Heart left ventricle (tissue), 16 donors: ENCODE results near the gene PARD3. TPM values are rescaled to one million over a fixed set of nuclear protein-coding genes. Genes with fewer than 3 reads are reported as not detected.

Experiments
- ATAC-seq, 4 donors: fragments of 200-7000 bp; cut with Tn5 transposase; one replicate each; pipeline ENCODE4 v1.9.1; 2020 to 2022; ENCODE audit warnings: moderate library complexity in 4 of 4, mild to moderate bottlenecking in 3 of 4, moderate number of reproducible peaks in 1 of 4
- DNase-seq, 5 donors: peaks; one replicate each; pipeline ENCODE4 v3.0.0-alpha.2; 2020
- H3K27ac ChIP-seq, 12 donors: fragments of 200-600 bp; sonication (generic) in 4 of 12; one replicate each; pipeline versions ENCODE4 v1.5.0 to v1.8.0; 2016 to 2022; ENCODE audit warnings: mild to moderate bottlenecking in 2 of 12
- H3K27me3 ChIP-seq, 9 donors: fragments of 200-600 bp; sonication (generic) in 2 of 9; one replicate each; pipeline versions ENCODE4 v1.5.1 to v1.8.0; 2016 to 2022; ENCODE audit warnings: mild to moderate bottlenecking in 3 of 9
- H3K36me3 ChIP-seq, 9 donors: fragments of 200-600 bp; sonication (generic) in 2 of 9; one replicate each; pipeline versions ENCODE4 v1.5.0 to v1.8.0; 2018 to 2022; ENCODE audit warnings: mild to moderate bottlenecking in 2 of 9
- H3K4me1 ChIP-seq, 12 donors: fragments of 200-600 bp; sonication (generic) in 4 of 12; one replicate each; pipeline versions ENCODE4 v1.5.0 to v1.8.0; 2016 to 2022; ENCODE audit warnings: mild to moderate bottlenecking in 3 of 12
- H3K4me3 ChIP-seq, 12 donors: fragments of 200-600 bp; sonication (generic) in 4 of 12; one replicate each; pipeline versions ENCODE4 v1.5.0 to v1.8.0; 2017 to 2022; ENCODE audit warnings: mild to moderate bottlenecking in 9 of 12, moderate library complexity in 4 of 12
- H3K9me3 ChIP-seq, 12 donors: fragments of 200-600 bp; sonication (generic) in 4 of 12; one replicate each; pipeline versions ENCODE4 v1.5.0 to v1.8.0; 2016 to 2022; ENCODE audit warnings: mild to moderate bottlenecking in 1 of 12
- POLR2A ChIP-seq, 2 donors: fragments of 450-650 bp; IDR thresholded peaks; one replicate each; pipeline ENCODE4 v1.6.1; 2017; ENCODE audit warnings: antibody characterized with exemption in 2 of 2, mild to moderate bottlenecking in 2 of 2, moderate library complexity in 2 of 2
- WGBS, 4 donors: extraction: QIAGEN DNeasy Blood & Tissue Kit in 2 of 4; methylation state at CpG; one replicate each; pipeline versions ENCODE4 v1.1.5 to v1.1.7; 2013 to 2018; 5-methylcytosine and 5-hydroxymethylcytosine counted together
- intact Hi-C, 10 donors: fragments of 100-400 bp; cut with DNase I; formaldehyde crosslinking; loops; one replicate each; pipeline versions ENCODE4 v1.11.1 to v1.14.2; 2022
- polyA plus RNA-seq, 2 donors: library from polyadenylated mRNA; stranded (reverse); fragments of 200-250 nt; gene quantifications; one replicate each; pipeline ENCODE4 v1.2.3, GENCODE V29; 2013
- total RNA-seq, 9 donors: library from RNA; depleted of rRNA in 2 of 9; stranded (reverse); fragments of >200 nt in 2 of 9; fragmentation: NEBNext Ultra II Directional in 3 of 9; extraction: Animal tissue kit (Norgen Biotek cat#: 25700) in 3 of 9; gene quantifications; one replicate each; pipeline versions ENCODE4 v1.1.0 to v1.2.4, GENCODE V29; 2016 to 2023
- TF ChIP-seq, protein P1 (sequence below), 12 donors: fragments of 200-600 bp; sonication (generic) in 4 of 12; IDR thresholded peaks; one replicate each; pipeline versions ENCODE4 v1.5.0 to v1.8.0; 2018 to 2022; ENCODE audit warnings: antibody characterized with exemption in 12 of 12, mild to moderate bottlenecking in 5 of 12
- donor health status: ischemic (EF 13 %, LVEDD 7.1; RV severe dilation, severe dysfunction).
- donor health status: healthy with polysubstance abuse.
- donor health status: DM: no; HTN: yes; CAD: no.
- donor health status: DM: no; HTN: no; CAD: no.
- donor health status: ischemic (EF 25% LVEDD 6.9; RV normal size, moderate dysfunction).
- donor health status: ischemic (EF 25% LVEDD 5.7; RV mildly dilated, moderate dysfunction).
- donor health status: healthy.
- donor health status: DM: yes; HTN: yes; CAD: no.
- donor health status: ischemic (EF 35%, LVEDD 5.7; RV mildly dilated, moderate dysfunction).
- donor health status: nonischemic (EF 11% LVEDD 7.7; RV severe dilation, severe dysfunction).
- donor health status: DM: yes; HTN: yes; CAD: no.
- donor health status: PGD.
- donor health status: ischemic (EF 29% LVEDD 5.4; RV normal size, mild dysfunction).
- donor health status: nonischemic (EF 23%, LVEDD 6.1; RV moderate dilation, normal function).

PARD3 gene
- total and polyA plus RNA-seq, 11 donors, result 24.8 to 69.7 (median 33.1) TPM

DNA sequence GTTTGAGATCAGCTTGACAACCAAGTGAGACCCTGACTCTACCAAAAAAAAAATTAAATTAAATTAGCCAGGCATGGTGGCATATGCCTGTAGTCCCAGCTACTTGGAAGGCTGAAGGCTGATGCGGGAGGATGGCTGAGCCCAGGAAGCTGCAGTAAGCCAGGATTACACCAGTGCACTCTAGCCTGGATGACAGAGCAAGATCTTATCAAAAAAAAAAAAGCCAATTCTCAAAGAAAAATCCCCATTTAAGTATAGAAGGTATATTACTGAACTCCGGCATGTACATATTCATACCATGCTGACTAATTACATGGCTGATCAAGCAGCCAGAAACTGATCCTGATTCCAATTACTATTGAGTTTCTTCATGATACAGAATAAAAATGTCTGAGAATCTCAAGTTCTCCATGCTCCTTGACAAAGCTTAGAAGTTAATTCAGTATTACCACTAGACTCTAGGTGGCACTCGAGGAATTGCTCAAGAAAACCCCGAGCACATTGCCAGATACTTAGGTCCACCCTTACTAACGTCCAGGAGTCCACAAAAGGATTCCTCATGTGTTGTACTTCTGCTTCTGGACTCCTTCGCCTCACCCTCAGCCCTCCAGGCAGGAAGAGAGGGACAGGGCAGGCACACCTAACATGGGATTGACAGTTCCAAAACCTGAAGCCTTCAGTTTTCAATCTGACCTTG is 148.9 kb downstream of the PARD3 start:
- intact Hi-C loops, result loop anchor here in 8 of 10 donors (5.0 to 10.0 kb wide), 8 partner anchors 56 to 361 kb away; partner anchors contain the start of gene PARD3 (in 2 of the 8)
- no peak overlapping the region for H3K27ac ChIP-seq
- ATAC-seq, result peak in 3 of 4 donors; percentile 80 to 85 (median 84)
- WGBS, 4 donors, result 34 to 44% (median 39%) methylated on average over 6 of the region's 6 CpGs
- peaks cover 0 to 23% (median 2%) of the 10 kb centered on the region in 12 donors for H3K4me1 ChIP-seq
- no peaks in the 10 kb centered on the region for H3K27me3 ChIP-seq
- H3K4me3 ChIP-seq, result no peak overlapping the region
- H3K9me3 ChIP-seq, result no peaks in the 10 kb centered on the region
- peak in 1 of 5 donors; percentile 36 for DNase-seq
- TF ChIP-seq, protein P1, sequence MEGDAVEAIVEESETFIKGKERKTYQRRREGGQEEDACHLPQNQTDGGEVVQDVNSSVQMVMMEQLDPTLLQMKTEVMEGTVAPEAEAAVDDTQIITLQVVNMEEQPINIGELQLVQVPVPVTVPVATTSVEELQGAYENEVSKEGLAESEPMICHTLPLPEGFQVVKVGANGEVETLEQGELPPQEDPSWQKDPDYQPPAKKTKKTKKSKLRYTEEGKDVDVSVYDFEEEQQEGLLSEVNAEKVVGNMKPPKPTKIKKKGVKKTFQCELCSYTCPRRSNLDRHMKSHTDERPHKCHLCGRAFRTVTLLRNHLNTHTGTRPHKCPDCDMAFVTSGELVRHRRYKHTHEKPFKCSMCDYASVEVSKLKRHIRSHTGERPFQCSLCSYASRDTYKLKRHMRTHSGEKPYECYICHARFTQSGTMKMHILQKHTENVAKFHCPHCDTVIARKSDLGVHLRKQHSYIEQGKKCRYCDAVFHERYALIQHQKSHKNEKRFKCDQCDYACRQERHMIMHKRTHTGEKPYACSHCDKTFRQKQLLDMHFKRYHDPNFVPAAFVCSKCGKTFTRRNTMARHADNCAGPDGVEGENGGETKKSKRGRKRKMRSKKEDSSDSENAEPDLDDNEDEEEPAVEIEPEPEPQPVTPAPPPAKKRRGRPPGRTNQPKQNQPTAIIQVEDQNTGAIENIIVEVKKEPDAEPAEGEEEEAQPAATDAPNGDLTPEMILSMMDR (IDR thresholded peaks at IDR 0.05), result peak; percentile 28 to 67 (median 54)
- no peak for TF ChIP-seq POLR2A (IDR thresholded peaks at IDR 0.05)
- no peaks in the 10 kb centered on the region for H3K36me3 ChIP-seq

DNA sequence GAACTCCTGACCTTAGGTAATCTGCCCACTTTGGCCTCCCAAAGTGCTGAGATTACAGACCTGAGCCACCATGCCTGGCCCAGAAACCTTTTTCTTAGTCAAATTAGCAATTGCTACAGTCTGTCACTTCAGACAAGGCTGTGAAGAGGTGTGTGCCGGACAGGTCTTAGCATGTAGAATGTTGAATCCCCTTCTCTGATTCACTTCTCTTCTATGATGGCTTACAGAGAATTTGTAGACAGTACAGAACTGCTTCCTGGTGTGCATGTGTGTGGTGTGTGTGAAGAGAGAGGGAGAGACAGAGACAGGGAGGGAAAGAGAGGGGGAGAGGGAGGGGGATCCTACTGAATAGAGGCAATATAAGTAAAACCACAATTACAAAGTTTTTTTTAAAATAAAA is 150.4 kb downstream of the PARD3 start:
- ATAC-seq (no peak), DNase-seq (no peak)
- 88 to 100% (median 97%) methylated on average over 1 of the region's 1 CpG for WGBS, 4 donors
- no peaks in the 10 kb centered on the region for H3K9me3 ChIP-seq
- H3K27ac ChIP-seq, result no peak overlapping the region
- TF ChIP-seq, protein P1 (IDR thresholded peaks at IDR 0.05), result no peak
- TF ChIP-seq POLR2A (IDR thresholded peaks at IDR 0.05), result no peak
- no peaks in the 10 kb centered on the region for H3K36me3 ChIP-seq
- no peaks in the 10 kb centered on the region for H3K27me3 ChIP-seq
- no peak overlapping the region for H3K4me3 ChIP-seq
- intact Hi-C loops, result loop anchor here in 8 of 10 donors (5.0 to 10.0 kb wide), 9 partner anchors 58 to 363 kb away; partner anchors contain the start of gene PARD3 (in 3 of the 8)
- H3K4me1 ChIP-seq, result peaks cover 0 to 23% (median 5%) of the 10 kb centered on the region in 12 donors

- TF ChIP-seq, protein P1 (IDR thresholded peaks at IDR 0.05), result no peak
- TF ChIP-seq POLR2A (IDR thresholded peaks at IDR 0.05), result no peak
- intact Hi-C loops, result loop anchor here in 7 of 10 donors (5.0 to 10.0 kb wide), 5 partner anchors 63 to 363 kb away; partner anchors contain the start of gene PARD3 (in 3 of the 7)
- Histone ChIP-seq H3K36me3 (no peaks in the 10 kb centered on the region), H3K27me3 (no peaks in the 10 kb centered on the region), H3K4me1 (peaks cover 0 to 23% (median 2%) of the 10 kb centered on the region in 12 donors), H3K9me3 (no peaks in the 10 kb centered on the region), H3K27ac (no peak overlapping the region), H3K4me3 (no peak overlapping the region)
- no peak for DNase-seq
- WGBS, 4 donors, result 67 to 82% (median 73%) methylated on average over 2 of the region's 2 CpGs
- ATAC-seq, result no peak
These were observed 153.5 kb downstream of the PARD3 start for GRCh38 chr10:34661580-34661979.

GRCh38 chr10:34658934-34659333 is 156.2 kb downstream of the PARD3 start:
- intact Hi-C loops, result loop anchor here in 3 of 10 donors (5.0 to 10.0 kb wide), 3 partner anchors 153 to 306 kb away; no protein-coding TSS in a partner anchor
- 71 to 83% (median 81%) methylated on average over 1 of the region's 1 CpG for WGBS, 4 donors
- Histone ChIP-seq H3K4me3 (no peak overlapping the region), H3K4me1 (peaks cover 0 to 20% (median 2%) of the 10 kb centered on the region in 12 donors), H3K9me3 (no peaks in the 10 kb centered on the region), H3K27me3 (no peaks in the 10 kb centered on the region), H3K36me3 (no peaks in the 10 kb centered on the region), H3K27ac (no peak overlapping the region)
- ATAC-seq (no peak), DNase-seq (no peak)
- TF ChIP-seq, protein P1 (IDR thresholded peaks at IDR 0.05), result no peak
- no peak for TF ChIP-seq POLR2A (IDR thresholded peaks at IDR 0.05)
